A549 (cell line): ENCODE results near the gene CERS6. TPM values are rescaled to one million over a fixed set of nuclear protein-coding genes. Genes with fewer than 3 reads are reported as not detected.

Experiments
- ATAC-seq, 2 experiments: fragments of 200-7000 bp in 1 of 2; fragments of >200 bp in 1 of 2; cut with Nextera tagmentation in 1 of 2; cut with Tn5 transposase in 1 of 2; 3 replicates each; pipeline versions ENCODE4 v1.8.0 to v1.9.1; 2018 to 2020; ENCODE audit warnings: mild to moderate bottlenecking in 1 of 2, moderate library complexity in 1 of 2
- CTCF ChIA-PET: fragments of 300-600 bp; sonication (Branson Sonifier 250); formaldehyde crosslinking; extraction: SDS; loops from one replicate; lab custom pipeline; 2021; ENCODE audit warnings: antibody characterized with exemption, inconsistent platforms; lab: Yijun Ruan, JAX
- POLR2A ChIA-PET: fragments of 350-600 bp; formaldehyde crosslinking; extraction: SDS; loops from one replicate; lab custom pipeline; 2021; ENCODE audit warnings: antibody characterized with exemption, inconsistent platforms; lab: Yijun Ruan, JAX
- DNase-seq, 2 experiments: peaks; one replicate each; pipeline versions ENCODE4 v3.0.0 to v3.0.0-alpha.2; 2011 to 2016; ENCODE audit warnings: low read depth in 1 of 2, low spot score in 1 of 2
- FAIRE-seq: peaks from 2 replicates; lab custom pipeline; 2011; peaks lifted over from hg19 to GRCh38; lab: Jason Lieb, UNC
- H3K27ac ChIP-seq, 2 experiments: fragments of >200 bp; sonication (Bioruptor Twin); formaldehyde crosslinking; 3 replicates each; pipeline ENCODE4 v1.5.1; 2016 to 2017
- H3K4me1 ChIP-seq: fragments of >200 bp; sonication (Bioruptor Twin); formaldehyde crosslinking; 3 replicates; pipeline ENCODE4 v1.6.1; 2016
- H3K4me2 ChIP-seq: fragments of >200 bp; sonication (Bioruptor Twin); formaldehyde crosslinking; 3 replicates; pipeline ENCODE4 v1.6.1; 2016
- H3K4me3 ChIP-seq: fragments of >200 bp; sonication (Bioruptor Twin); formaldehyde crosslinking; 3 replicates; pipeline ENCODE4 v1.5.1; 2016
- H3K9me3 ChIP-seq: fragments of >200 bp; sonication (Bioruptor Twin); formaldehyde crosslinking; 3 replicates; pipeline ENCODE4 v1.6.1; 2016
- CBX8 ChIP-seq: fragments of 200-600 bp; sonication (generic); IDR thresholded peaks from 2 replicates; pipeline ENCODE4 v1.6.1; 2016
- CHD4 ChIP-seq: fragments of 200-600 bp; sonication (generic); IDR thresholded peaks from 2 replicates; pipeline ENCODE4 v1.6.1; 2016; ENCODE audit warnings: antibody characterized with exemption, mild to moderate bottlenecking, borderline replicate concordance
- CTCF ChIP-seq: fragments of >200 bp; sonication (Bioruptor Twin); formaldehyde crosslinking; IDR thresholded peaks from 3 replicates; pipeline ENCODE4 v1.5.1; 2016
- EHMT2 ChIP-seq: fragments of 200-600 bp; sonication (generic); IDR thresholded peaks from 2 replicates; pipeline ENCODE4 v1.6.1; 2016; ENCODE audit warnings: antibody characterized with exemption, low read depth, mild to moderate bottlenecking, moderate library complexity
- ESRRA ChIP-seq: fragments of 150-350 bp; IDR thresholded peaks from 2 replicates; pipeline ENCODE4 v1.6.1; 2014; ENCODE audit warnings: mild to moderate bottlenecking, low read length, borderline replicate concordance
- FOSL2 ChIP-seq, 2 experiments: fragments of 450-650 bp in 1 of 2; fragments of >200 bp in 1 of 2; sonication (Bioruptor Twin) in 1 of 2; formaldehyde crosslinking; IDR thresholded peaks; 2 replicates each; pipeline versions ENCODE4 v1.5.0 to v1.6.1; 2016 to 2020; ENCODE audit warnings: mild to moderate bottlenecking in 1 of 2, moderate library complexity in 1 of 2
- HEYL ChIP-seq: fragments of 250-450 bp; sonication (Bioruptor Pico); IDR thresholded peaks from 2 replicates; pipeline ENCODE4 v1.8.0; 2021; ENCODE audit warnings: mild to moderate bottlenecking, moderate library complexity
- HOXB5 ChIP-seq: fragments of 250-450 bp; sonication (Bioruptor Pico); IDR thresholded peaks from 2 replicates; pipeline ENCODE4 v1.5.0; 2020; ENCODE audit warnings: mild to moderate bottlenecking, moderate library complexity
- JUNB ChIP-seq: fragments of >200 bp; sonication (Bioruptor Twin); formaldehyde crosslinking; IDR thresholded peaks from 2 replicates; pipeline ENCODE4 v1.6.1; 2016
- KDM5A ChIP-seq: fragments of 200-600 bp; sonication (generic); IDR thresholded peaks from 2 replicates; pipeline ENCODE4 v1.6.1; 2016; ENCODE audit warnings: antibody characterized with exemption, mild to moderate bottlenecking
- RAD21 ChIP-seq, 2 experiments: fragments of >200 bp in 1 of 2; sonication (Bioruptor Twin) in 1 of 2; formaldehyde crosslinking in 1 of 2; IDR thresholded peaks in 1 of 2; conservative IDR thresholded peaks in 1 of 2; 2 replicates in 1 of 2; 3 replicates in 1 of 2; pipeline ENCODE4 v1.6.1; 2012 to 2018; ENCODE audit warnings: inconsistent platforms in 1 of 2
- RCOR1 ChIP-seq: fragments of 150-350 bp; IDR thresholded peaks from 2 replicates; pipeline ENCODE4 v1.6.1; 2014; ENCODE audit warnings: antibody characterized with exemption, low read length, low read depth
- REST ChIP-seq: fragments of 200-600 bp; sonication (generic); IDR thresholded peaks from 2 replicates; pipeline ENCODE4 v1.6.1; 2016; ENCODE audit warnings: antibody characterized with exemption, mild to moderate bottlenecking, moderate library complexity
- RFX5 ChIP-seq: fragments of 450-650 bp; IDR thresholded peaks from 2 replicates; pipeline ENCODE4 v1.7.1; 2014; ENCODE audit warnings: antibody characterized with exemption, mild to moderate bottlenecking, moderate library complexity
- SMC3 ChIP-seq: fragments of >200 bp; sonication (Bioruptor Twin); formaldehyde crosslinking; IDR thresholded peaks from 3 replicates; pipeline ENCODE4 v1.6.1; 2018; ENCODE audit warnings: inconsistent platforms
- TP53 ChIP-seq: fragments of 250-450 bp; sonication (Bioruptor Pico); IDR thresholded peaks from 2 replicates; pipeline ENCODE4 v1.5.0; 2021; ENCODE audit warnings: mild to moderate bottlenecking, moderate library complexity
- ZSCAN20 ChIP-seq: fragments of 250-450 bp; sonication (Bioruptor Pico); IDR thresholded peaks from 2 replicates; pipeline ENCODE4 v1.8.0; 2022; ENCODE audit warnings: mild to moderate bottlenecking, moderate library complexity
- WGBS: methylation state at CpG from one replicate; pipeline ENCODE4 v1.1.6; 2017; ENCODE audit errors: missing lambda C conversion rate; 5-methylcytosine and 5-hydroxymethylcytosine counted together
- polyA plus RNA-seq, 4 experiments: library from polyadenylated mRNA; depleted of rRNA in 3 of 4; stranded (reverse); fragments of >200 nt; fragmentation: RNase III in 1 of 4; extraction: RNeasy Plus Mini Kit Qiagen cat#74134 plus additional on column Dnase treatment in 1 of 4; gene quantifications; 2 replicates in 3 of 4; 3 replicates in 1 of 4; pipeline ENCODE4 v1.2.3, GENCODE V29; 2011 to 2017
- TF ChIP-seq, protein P1 (sequence below): fragments of 250-450 bp; sonication (Bioruptor Pico); IDR thresholded peaks from 2 replicates; pipeline ENCODE4 v1.5.0; 2020; ENCODE audit warnings: low read depth, mild to moderate bottlenecking, moderate library complexity

CERS6 gene
- polyA plus RNA-seq, 2 of the 4 experiments (the other 2 are of a cell fraction) = 12.0 to 16.9 TPM

- POLR2A ChIA-PET = no interaction called here
These were observed 231.2 kb downstream of the CERS6 start for GRCh38 chr2:168687314-168687713.

DNA sequence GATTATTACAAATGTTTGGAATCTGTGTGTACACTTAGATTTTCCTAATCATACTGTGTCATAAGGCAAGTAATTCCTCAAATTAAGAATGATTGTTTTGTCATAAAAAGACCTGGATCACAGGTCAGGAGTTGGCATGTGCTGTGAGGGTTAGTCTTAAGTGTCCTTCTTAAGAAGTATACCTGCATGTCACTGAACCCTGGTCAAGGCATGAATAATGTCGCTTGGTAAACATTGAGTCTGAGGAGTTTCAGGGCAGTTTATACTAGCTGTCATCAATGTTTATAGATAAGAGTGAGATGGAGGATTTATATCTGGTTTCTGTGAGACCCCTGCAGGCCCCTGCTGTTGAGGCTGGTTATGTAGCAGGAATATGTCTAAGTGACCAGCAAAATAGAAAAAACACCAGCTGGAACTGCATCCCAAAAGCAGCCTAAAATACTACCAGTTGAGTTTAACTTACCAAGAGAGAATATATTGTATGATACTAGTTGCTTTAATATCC, 234.4 kb downstream of the CERS6 start:
- TF ChIP-seq CHD4 (no peak), HOXB5 (no peak), FOSL2 (IDR thresholded peaks at IDR 0.05) (no peak), FOSL2 (CRISPR knock-in tag; IDR thresholded peaks at IDR 0.05) (no peak), ESRRA (no peak), KDM5A (no peak), JUNB (no peak), ZSCAN20 (no peak), RFX5 (no peak), TP53 (no peak), REST (no peak), RCOR1 (no peak)
- TF ChIP-seq, protein P1, sequence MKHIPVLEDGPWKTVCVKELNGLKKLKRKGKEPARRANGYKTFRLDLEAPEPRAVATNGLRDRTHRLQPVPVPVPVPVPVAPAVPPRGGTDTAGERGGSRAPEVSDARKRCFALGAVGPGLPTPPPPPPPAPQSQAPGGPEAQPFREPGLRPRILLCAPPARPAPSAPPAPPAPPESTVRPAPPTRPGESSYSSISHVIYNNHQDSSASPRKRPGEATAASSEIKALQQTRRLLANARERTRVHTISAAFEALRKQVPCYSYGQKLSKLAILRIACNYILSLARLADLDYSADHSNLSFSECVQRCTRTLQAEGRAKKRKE = no peak
- ChIA-PET CTCF (interaction anchor here (0.7 to 1.2 kb wide), 2 partner anchors 226 to 344 kb away, joined by 3 to 5 read pairs; no protein-coding TSS in a partner anchor), POLR2A (no interaction called here)
- no peak overlapping the region for H3K4me2 ChIP-seq
- H3K9me3 ChIP-seq = no peaks in the 10 kb centered on the region
- WGBS = 82% methylated on average over 1 of the region's 1 CpG
- H3K4me3 ChIP-seq = no peak overlapping the region
- no peak for ATAC-seq
- FAIRE-seq = no peak
- H3K27ac ChIP-seq = no peak overlapping the region
- H3K4me1 ChIP-seq = no peaks in the 10 kb centered on the region
- DNase-seq = no peak

More at GRCh38 chr2:168687314-168687713, 231.2 kb downstream of the CERS6 start:
- ATAC-seq (no peak; a peak in 1 of 6 replicates), DNase-seq (peak in 1 of 2 experiments; percentile 18), FAIRE-seq (no peak)
- 65% methylated on average over 3 of the region's 3 CpGs for WGBS
- TF ChIP-seq SMC3 = peak; percentile 59
- TF ChIP-seq RAD21 (conservative IDR thresholded peaks at IDR 0.05 in 1 of 2, IDR thresholded peaks at IDR 0.05 in 1 of 2) = peak; percentile 44 to 59
- TF ChIP-seq EHMT2 = no peak
- TF ChIP-seq CBX8 = no peak
- TF ChIP-seq HEYL (CRISPR knock-in tag) = no peak
- TF ChIP-seq CTCF = peak; percentile 41
- no peak for TF ChIP-seq FOSL2 (IDR thresholded peaks at IDR 0.05)
- TF ChIP-seq FOSL2 (CRISPR knock-in tag; IDR thresholded peaks at IDR 0.05) = no peak
- CTCF ChIA-PET = interaction anchor here (0.6 to 4.1 kb wide), 10 partner anchors 12 to 547 kb away, joined by 3 to 29 read pairs (median 3); no protein-coding TSS in a partner anchor
- Histone ChIP-seq H3K4me3 (no peak overlapping the region), H3K27ac (no peak overlapping the region), H3K4me2 (no peak overlapping the region), H3K9me3 (no peaks in the 10 kb centered on the region), H3K4me1 (no peaks in the 10 kb centered on the region)
